ENCODE data around the gene STRBP.

STRBP gene

DNA sequence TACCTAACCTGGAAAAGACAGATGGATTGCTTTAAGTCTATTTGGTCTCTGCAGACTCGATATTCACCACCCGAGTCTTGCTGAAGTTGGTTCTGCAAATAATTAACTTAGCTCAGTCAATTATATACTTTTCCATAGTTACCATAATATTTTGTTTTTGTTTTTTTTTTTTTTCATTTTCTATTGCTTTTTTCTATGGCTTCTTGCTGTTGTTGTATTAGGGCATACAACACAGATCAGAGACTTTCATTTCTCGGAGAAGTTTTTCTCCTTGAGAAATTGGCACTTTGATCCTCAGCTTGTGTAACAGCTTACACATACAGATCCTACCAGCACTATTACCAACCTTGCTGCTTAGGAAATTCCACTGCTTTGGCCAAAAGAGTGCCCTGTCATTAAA is 146.9 kb downstream of the STRBP start:
- no peak for DNase-seq

DNA sequence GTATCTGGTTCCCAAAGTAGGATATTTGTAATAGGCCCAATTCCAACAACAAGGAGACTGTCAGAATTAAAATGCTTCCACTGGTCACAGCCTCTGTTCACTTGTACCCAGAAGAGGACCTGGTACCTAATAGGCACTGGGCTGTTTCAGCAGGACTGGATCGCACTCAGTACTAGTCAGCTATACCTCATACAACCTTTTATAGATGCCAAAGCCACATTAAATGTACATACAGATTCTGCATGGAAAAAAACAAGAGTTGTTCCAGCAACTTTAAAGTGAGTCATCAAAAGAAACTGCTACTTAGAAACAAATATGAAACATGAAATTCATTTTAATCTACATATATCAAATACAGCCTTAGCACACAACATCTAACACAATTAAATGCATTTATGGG is 147.4 kb downstream of the STRBP start:
- no peak for DNase-seq

GRCh38 chr9:123120131-123120530 is 148.3 kb downstream of the STRBP start:
- DNase-seq = peak; percentile 83

- no peak for DNase-seq
Observed at GRCh38 chr9:123119566-123119965, 148.8 kb downstream of the STRBP start.

GRCh38 chr9:123116036-123116435 is 152.3 kb downstream of the STRBP start:
- DNase-seq = no peak

DNA sequence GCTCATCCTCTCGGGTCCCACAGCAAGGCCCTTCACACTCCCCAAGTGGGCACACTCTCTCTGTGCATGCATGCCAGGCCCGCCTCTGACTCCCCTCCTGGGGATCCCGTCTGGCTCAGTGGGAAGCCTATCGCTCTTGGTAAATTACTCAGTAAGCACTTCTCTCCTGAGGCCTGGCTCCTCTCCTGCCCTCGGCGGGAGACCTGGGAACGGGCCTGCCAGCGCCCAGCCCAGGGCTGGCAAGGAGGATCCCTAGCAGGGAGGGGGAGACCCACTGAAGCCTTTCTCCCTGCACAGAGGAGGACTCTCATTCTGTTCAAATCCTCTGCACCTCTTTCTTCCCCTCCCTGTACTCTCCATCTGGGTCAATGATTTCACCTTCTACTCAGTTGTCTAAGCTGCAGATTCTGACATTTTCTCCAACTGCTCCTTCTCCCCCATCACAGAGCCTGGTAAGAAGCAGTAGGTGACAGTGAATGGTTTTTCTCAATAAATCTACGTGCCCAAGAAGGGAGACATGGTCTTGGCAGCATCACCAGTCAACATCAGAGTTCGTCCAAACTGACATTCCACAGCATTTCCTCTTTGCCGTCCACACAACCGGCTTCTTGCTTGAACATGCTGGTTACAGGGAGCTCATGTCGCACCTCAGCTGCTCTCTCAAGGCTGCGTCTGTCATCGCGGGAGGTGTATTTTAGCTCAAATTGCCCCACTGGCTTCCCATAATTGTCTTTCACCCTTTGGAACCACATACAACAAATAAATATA is 153.1 kb downstream of the STRBP start:
- no peak for DNase-seq

GRCh38 chr9:123113185-123113584 is 155.2 kb downstream of the STRBP start:
- no peak for DNase-seq

DNA sequence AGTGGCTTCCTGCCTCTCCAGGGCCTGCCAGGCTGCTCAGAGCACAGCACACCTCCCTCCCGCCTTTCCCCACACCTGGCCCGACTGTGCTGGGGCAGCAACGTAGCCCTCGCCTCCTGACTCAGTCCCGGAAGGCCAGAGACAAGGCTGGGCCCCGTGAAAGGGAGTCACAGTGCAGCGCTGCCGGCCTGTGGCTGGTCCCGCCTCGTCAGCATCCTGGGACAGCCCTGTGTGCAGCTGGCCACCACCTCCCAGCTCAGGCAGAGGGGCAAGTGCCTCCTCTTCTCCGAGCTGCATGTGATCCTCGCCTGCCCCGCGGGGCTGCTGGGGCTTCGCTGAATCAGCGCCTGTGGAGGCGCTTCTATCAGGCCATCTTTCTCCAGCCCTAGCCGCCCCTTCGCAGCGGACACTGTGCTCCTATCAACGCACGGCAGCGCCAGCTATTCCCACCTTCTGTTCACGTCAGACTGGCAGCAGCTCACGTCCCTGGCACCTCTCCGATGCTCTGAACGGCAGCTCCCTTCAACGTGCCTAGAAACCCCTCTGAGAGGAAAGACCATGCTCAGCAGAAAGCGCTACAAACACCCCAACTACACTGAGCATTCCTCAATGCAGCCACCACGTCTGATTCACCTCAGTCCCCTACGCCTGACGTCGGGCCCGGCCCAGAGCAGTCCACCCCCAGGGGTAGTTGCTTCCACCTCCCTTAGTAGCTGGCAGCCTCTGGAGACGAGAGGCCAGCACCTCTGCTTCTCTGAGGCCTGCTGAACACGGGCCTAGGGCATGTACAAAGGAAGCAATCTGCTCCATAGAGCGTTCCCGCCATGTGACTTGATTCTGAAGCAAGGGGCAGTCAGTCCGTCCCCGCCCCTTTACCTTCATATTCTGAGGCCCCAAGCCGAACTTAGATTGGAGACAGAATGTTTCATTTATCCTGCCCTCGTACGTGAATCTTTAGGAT is 156.1 kb downstream of the STRBP start:
- no peak for DNase-seq

DNA sequence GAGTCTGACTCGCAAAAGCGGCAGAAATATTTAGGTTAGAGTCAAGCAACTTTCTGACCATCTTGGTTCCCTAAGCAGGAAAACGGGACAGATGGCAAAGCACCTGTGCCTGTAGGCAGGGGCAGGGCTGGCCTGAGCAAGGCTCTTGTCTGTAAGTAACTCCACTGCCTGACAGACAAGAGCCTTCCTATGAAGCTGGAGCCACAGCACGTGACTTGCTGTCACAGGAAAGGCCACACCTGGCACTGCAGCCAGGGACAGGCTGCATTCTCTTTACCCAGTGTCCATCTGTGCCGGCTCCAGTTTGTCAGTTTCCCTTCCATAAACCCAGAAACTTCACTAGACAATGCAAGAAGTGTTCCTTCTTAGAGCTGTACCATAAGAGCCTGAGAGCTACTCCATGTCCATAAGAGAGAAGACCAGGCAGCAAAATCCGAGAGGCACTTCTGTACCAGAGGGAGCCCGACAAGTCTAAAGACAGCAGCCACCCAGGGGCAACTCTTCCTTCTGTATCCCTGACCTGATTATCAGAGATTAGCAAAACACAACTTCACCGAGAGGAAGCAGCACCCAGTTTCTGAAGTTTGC is 156.9 kb downstream of the STRBP start:
- DNase-seq = peak; percentile 23

DNA sequence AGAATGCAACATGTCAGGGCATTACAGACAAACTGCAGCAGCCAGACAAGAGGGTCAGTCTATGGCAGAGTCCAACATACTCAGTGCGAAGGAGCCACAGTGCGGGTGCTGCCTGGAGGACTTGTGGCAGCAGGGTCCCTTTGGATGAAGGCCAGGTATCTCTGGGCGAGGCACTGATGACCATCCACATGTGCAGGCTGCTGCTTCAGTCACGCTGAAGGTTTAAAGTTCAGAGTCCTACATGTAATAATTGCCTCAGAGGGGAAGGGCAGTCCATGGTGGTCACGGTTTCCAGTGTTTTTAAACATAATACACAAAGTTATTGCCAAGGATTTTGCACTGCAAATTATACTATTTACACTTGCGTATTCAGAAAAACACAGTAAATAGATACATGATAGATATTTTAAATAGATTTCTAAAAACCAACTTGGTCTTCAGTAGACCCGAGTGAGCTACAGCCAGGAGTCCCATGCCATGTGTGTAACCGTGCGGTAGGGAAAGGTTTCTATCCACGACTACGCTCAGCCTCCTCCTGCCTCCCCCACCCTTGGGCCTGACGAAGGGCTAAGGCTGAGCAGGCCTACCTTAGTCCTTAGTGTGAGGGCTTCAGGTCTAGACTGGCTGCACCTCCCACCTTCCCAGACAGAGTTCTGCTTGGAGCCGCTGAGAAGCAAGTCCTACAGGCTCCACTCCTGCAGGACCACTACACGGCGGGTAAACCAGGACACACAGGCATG is 158.7 kb downstream of the STRBP start:
- DNase-seq = no peak

DNA sequence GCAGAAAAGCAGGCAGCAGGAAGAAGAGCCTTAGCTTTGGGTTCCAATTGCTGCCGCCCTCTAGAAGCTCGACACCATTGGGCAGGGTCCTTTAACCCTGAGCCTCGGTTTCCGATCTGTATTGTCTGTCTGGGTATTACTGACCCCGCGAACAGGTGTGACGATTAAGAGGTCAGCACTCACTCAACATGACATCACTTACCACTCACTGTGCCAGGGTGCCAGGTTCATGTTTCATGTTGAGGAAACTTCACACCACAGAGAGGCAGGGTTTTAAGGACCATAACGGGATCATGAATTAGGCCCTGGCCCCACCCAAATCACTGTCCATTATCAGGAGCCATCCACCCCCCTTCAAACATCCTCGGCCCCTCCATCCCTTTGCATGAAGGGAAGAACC is 159.4 kb downstream of the STRBP start:
- DNase-seq = no peak

- no peak for DNase-seq
Observed at GRCh38 chr9:123107639-123108285, 160.6 kb downstream of the STRBP start.

DNA sequence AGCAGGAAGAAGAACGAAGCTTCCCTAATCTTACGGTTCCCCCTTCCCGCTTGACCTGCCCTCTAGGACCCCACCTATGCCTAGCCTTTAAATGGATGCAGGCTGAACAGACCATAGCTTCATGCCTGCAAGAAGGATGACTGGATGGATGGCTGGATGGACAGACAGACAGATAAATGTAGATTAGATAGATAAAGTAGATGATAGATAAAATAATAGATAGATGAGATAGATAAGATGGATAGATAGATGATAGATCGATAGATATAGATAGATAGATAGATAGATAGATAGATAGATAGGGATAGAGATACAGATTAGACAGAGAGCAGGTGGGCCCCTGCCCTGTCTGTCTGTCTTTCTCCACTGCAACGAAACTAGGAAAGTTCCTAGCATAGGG is 162.9 kb downstream of the STRBP start:
- no peak for DNase-seq

GRCh38 chr9:123104807-123105206 is 163.6 kb downstream of the STRBP start:
- no peak for DNase-seq

- peak; percentile 28 for DNase-seq
Observed at GRCh38 chr9:123102375-123103113, 165.8 kb downstream of the STRBP start.

DNA sequence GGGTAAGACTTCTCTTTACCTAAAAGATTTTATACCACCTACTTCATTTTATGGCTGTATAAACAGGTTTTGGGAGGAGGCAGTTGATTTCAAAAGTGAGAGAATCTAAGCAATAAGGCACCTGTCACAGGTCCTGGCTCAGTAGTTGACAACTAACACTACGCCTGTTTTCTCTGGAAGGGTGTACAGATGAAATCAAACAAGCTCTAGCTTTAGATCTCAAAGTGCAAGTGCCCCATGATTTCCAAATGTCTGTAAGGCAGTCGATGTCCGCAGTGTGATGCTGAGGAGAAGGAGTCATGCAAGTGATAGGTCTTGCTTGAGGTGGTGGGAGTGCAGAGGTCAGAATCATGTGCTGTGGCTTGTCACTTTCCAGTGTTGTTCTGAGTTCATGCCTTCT is 168.8 kb downstream of the STRBP start:
- DNase-seq = no peak

- no peak for DNase-seq
Observed at GRCh38 chr9:123099042-123099441, 169.3 kb downstream of the STRBP start.

DNA sequence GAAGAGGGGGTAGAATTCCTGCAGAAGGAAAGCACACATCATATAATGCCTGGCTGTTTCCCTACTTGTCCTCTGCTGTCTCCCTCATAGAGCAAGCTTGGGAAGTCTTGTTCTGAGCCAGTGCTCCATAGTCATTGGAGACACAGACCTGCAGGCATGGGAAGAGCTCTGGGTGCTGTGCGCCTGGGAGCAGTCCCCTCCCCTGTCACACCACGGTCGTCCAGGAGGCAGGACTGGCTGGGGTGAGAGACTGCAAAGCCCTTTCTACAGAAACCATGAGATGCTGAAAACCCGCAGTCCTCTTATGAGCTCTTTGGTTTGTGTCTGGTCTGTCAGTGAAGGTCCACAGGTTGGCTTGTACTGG is 170.3 kb downstream of the STRBP start:
- no peak for DNase-seq

- DNase-seq = no peak
Observed at GRCh38 chr9:123097430-123098095, 170.8 kb downstream of the STRBP start.

GRCh38 chr9:123096987-123097386 is 171.4 kb downstream of the STRBP start:
- no peak for DNase-seq

DNA sequence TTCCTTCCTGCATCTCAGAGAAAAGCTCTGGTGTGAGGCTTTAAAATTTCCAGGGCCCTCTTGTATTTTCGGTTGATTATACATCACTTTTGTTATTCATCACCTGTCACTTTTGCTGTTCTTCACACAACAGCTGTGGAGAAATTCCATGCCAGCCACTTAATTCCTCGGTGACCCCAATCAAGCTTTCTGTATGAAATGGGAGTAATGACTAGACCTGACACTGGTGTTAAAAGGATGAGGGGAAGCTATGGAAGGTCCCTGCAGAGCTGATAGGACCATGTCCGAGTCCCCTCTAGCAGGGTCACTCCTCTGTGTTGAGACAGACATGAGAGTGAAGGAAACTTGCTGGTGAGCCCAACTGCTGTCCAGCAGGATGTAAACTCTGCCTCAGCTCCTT is 175.2 kb downstream of the STRBP start:
- DNase-seq = no peak

Data from NCI-H69 (cell line).